ENCODE data around the gene GPR137.

The GPR137 gene

GRCh38 chr11:64296236-64296635 lies 10.6 kb downstream of the GPR137 start:
- Histone ChIP-seq H3K4me3 (ENCODE audit: low read depth, low read length) (no peak overlapping the region), H3K4me1 (no peaks in the 10 kb centered on the region), H3K9me3 (no peaks in the 10 kb centered on the region), H3K36me3 (no peaks in the 10 kb centered on the region), H3K27me3 (peaks cover 70% of the 10 kb centered on the region)
- TF ChIP-seq CTCF (IDR thresholded peaks at IDR 0.05; ENCODE audit: low read depth, low read length): no peak
- DNase-seq: no peak

GRCh38 chr11:64296830-64297698 lies 11.4 kb downstream of the GPR137 start:
- no peak for TF ChIP-seq CTCF (IDR thresholded peaks at IDR 0.05; ENCODE audit: low read depth, low read length)
- DNase-seq: no peak
- H3K4me3 ChIP-seq (ENCODE audit: low read depth, low read length): no peak overlapping the region
- H3K27me3 ChIP-seq: peaks cover 62% of the 10 kb centered on the region
- H3K4me1 ChIP-seq: no peaks in the 10 kb centered on the region
- no peaks in the 10 kb centered on the region for H3K9me3 ChIP-seq
- no peaks in the 10 kb centered on the region for H3K36me3 ChIP-seq

GRCh38 chr11:64297699-64298358 lies 12.2 kb downstream of the GPR137 start:
- no peak overlapping the region for H3K4me3 ChIP-seq (ENCODE audit: low read depth, low read length)
- H3K9me3 ChIP-seq: no peaks in the 10 kb centered on the region
- no peaks in the 10 kb centered on the region for H3K4me1 ChIP-seq
- no peak for TF ChIP-seq CTCF (IDR thresholded peaks at IDR 0.05; ENCODE audit: low read depth, low read length)
- H3K36me3 ChIP-seq: no peaks in the 10 kb centered on the region
- DNase-seq: no peak
- H3K27me3 ChIP-seq: peaks cover 54% of the 10 kb centered on the region

- no peak for TF ChIP-seq CTCF (IDR thresholded peaks at IDR 0.05; ENCODE audit: low read depth, low read length)
- Histone ChIP-seq H3K9me3 (no peaks in the 10 kb centered on the region), H3K4me3 (ENCODE audit: low read depth, low read length) (0 out of 2 replicates have a peak overlapping the region, but pooled peaks have one; percentile 11), H3K4me1 (no peaks in the 10 kb centered on the region), H3K36me3 (no peaks in the 10 kb centered on the region), H3K27me3 (peaks cover 41% of the 10 kb centered on the region)
- DNase-seq: no peak
These were observed 13.6 kb downstream of the GPR137 start for GRCh38 chr11:64298966-64299846.

GRCh38 chr11:64299847-64300648 lies 14.4 kb downstream of the GPR137 start, which contains the start of gene CATSPERZ:
TSS of gene CATSPERZ (plus strand) at chr11:64300358. CDS start at chr11:64300411, 53 bp downstream.
- no peaks in the 10 kb centered on the region for H3K9me3 ChIP-seq
- no peak for DNase-seq
- H3K4me3 ChIP-seq (ENCODE audit: low read depth, low read length): peak within 1 kb of the TSS; percentile 34
- no peaks in the 10 kb centered on the region for H3K4me1 ChIP-seq
- no peaks in the 10 kb centered on the region for H3K36me3 ChIP-seq
- peaks cover 41% of the 10 kb centered on the region for H3K27me3 ChIP-seq
- TF ChIP-seq CTCF (IDR thresholded peaks at IDR 0.05; ENCODE audit: low read depth, low read length): no peak
